ENCODE data around the gene POU2F1.

- TF ChIP-seq, protein P1, sequence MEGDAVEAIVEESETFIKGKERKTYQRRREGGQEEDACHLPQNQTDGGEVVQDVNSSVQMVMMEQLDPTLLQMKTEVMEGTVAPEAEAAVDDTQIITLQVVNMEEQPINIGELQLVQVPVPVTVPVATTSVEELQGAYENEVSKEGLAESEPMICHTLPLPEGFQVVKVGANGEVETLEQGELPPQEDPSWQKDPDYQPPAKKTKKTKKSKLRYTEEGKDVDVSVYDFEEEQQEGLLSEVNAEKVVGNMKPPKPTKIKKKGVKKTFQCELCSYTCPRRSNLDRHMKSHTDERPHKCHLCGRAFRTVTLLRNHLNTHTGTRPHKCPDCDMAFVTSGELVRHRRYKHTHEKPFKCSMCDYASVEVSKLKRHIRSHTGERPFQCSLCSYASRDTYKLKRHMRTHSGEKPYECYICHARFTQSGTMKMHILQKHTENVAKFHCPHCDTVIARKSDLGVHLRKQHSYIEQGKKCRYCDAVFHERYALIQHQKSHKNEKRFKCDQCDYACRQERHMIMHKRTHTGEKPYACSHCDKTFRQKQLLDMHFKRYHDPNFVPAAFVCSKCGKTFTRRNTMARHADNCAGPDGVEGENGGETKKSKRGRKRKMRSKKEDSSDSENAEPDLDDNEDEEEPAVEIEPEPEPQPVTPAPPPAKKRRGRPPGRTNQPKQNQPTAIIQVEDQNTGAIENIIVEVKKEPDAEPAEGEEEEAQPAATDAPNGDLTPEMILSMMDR (optimal IDR thresholded peaks at IDR 0.05 in 1 of 3, IDR thresholded peaks at IDR 0.05 in 1 of 3, conservative IDR thresholded peaks at IDR 0.05 in 1 of 3; ENCODE audit: extremely low read depth in 1 of 3, insufficient read depth in 2 of 3, low read length in 3 of 3) = no peak
- TF ChIP-seq EZH2 (IDR thresholded peaks at IDR 0.05; ENCODE audit: low read length) = no peak
These were observed 195.8 kb downstream of the POU2F1 start for GRCh38 chr1:167416506-167416905.
